BJ (cell line): ENCODE results near the gene TYRO3. TPM values are rescaled to one million over a fixed set of nuclear protein-coding genes. Genes with fewer than 3 reads are reported as not detected.

Experiments used
- CTCF ChIA-PET: fragments of 350-600 bp; formaldehyde crosslinking; extraction: SDS; loops from one replicate; lab custom pipeline; 2021; ENCODE audit warnings: antibody characterized with exemption, inconsistent platforms; lab: Yijun Ruan, JAX
- POLR2A ChIA-PET: fragments of 300-600 bp; sonication (Branson Sonifier 250); formaldehyde crosslinking; extraction: SDS; loops from one replicate; lab custom pipeline; 2021; ENCODE audit warnings: antibody characterized with exemption; lab: Charles Lee
- DNase-seq: peaks from one replicate; pipeline ENCODE4 v3.0.0-alpha.2; 2011; ENCODE audit warnings: low read depth
- H3K27me3 ChIP-seq: 2 replicates; pipeline ENCODE4 v1.6.0; 2011; ENCODE audit warnings: low read length; ENCODE audit not compliant: control insufficient read depth, insufficient read depth
- H3K36me3 ChIP-seq: 2 replicates; pipeline ENCODE4 v1.5.1; 2011; ENCODE audit warnings: low read length; ENCODE audit not compliant: control insufficient read depth, insufficient read depth
- H3K4me3 ChIP-seq: 2 replicates; pipeline ENCODE4 v1.5.1; 2011; ENCODE audit warnings: low read depth, mild to moderate bottlenecking, control low read depth, low read length
- polyA plus RNA-seq: library from polyadenylated mRNA; depleted of rRNA; stranded (reverse); fragments of >200 nt; gene quantifications from 2 replicates; pipeline ENCODE4 v1.2.3, GENCODE V29; 2011
- TF ChIP-seq, protein P1 (sequence below): IDR thresholded peaks from 2 replicates; pipeline ENCODE4 v1.5.1; 2011; ENCODE audit warnings: low read depth, mild to moderate bottlenecking, control low read depth, inconsistent platforms, low read length, moderate library complexity; ENCODE audit not compliant: insufficient read depth

TYRO3 gene
- polyA plus RNA-seq, 1 experiment = 18.8 TPM

DNA sequence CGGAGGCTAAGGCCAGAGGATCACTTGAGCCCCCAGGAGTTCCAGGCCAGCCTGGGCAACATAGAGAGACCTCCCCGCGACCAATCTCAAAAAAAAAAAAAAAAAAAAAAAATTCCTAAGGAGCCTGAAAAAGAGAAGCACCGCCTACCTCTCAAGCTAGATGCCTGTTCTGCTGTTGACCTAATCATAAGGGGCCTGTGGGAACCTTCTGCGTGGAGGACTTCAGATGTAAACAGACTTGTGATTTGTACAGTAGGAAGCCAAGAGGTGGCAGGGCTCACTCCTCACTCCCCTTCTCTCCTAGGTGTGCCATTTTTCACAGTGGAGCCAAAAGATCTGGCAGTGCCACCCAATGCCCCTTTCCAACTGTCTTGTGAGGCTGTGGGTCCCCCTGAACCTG, 3.2 kb downstream of the TYRO3 start:
- ChIA-PET CTCF (interaction anchor here (1.0 to 1.8 kb wide), 5 partner anchors 11 to 249 kb away, joined by 3 to 5 read pairs (median 3); no protein-coding TSS in a partner anchor), POLR2A (no interaction called here)
- TF ChIP-seq, protein P1, sequence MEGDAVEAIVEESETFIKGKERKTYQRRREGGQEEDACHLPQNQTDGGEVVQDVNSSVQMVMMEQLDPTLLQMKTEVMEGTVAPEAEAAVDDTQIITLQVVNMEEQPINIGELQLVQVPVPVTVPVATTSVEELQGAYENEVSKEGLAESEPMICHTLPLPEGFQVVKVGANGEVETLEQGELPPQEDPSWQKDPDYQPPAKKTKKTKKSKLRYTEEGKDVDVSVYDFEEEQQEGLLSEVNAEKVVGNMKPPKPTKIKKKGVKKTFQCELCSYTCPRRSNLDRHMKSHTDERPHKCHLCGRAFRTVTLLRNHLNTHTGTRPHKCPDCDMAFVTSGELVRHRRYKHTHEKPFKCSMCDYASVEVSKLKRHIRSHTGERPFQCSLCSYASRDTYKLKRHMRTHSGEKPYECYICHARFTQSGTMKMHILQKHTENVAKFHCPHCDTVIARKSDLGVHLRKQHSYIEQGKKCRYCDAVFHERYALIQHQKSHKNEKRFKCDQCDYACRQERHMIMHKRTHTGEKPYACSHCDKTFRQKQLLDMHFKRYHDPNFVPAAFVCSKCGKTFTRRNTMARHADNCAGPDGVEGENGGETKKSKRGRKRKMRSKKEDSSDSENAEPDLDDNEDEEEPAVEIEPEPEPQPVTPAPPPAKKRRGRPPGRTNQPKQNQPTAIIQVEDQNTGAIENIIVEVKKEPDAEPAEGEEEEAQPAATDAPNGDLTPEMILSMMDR = no peak
- DNase-seq = no peak
- no peaks in the 10 kb centered on the region; the same call in 1 of the 2 replicates for H3K36me3 ChIP-seq
- no peak overlapping the region for H3K4me3 ChIP-seq
- no peaks in the 10 kb centered on the region for H3K27me3 ChIP-seq

DNA sequence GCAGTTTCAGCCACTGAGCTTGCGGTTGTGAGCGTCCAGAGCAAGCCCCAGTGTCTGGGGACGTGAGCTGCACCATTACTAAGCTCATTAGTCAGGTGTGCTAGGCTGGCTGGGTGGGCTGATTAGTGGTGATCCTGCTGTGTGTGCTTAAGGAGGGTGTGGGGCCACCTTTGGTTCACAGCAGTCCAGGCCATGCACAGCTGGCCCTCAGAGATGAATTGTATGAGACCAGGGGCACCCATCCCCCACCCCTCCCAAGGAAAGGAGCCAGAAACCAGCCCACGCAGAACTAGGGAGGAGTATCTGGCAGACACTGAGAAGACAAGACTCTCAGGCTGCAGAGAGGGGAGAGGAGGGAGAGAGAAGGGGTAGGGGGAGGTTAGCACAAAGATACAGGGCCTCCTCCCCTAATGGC, 3.8 kb downstream of the TYRO3 start:
- Histone ChIP-seq H3K27me3 (no peaks in the 10 kb centered on the region), H3K4me3 (no peak overlapping the region), H3K36me3 (no peaks in the 10 kb centered on the region; the same call in 1 of the 2 replicates)
- ChIA-PET CTCF (interaction anchor here (0.7 to 1.8 kb wide), 3 partner anchors 10 to 180 kb away, joined by 3 read pairs; no protein-coding TSS in a partner anchor), POLR2A (no interaction called here)
- no peak for DNase-seq
- TF ChIP-seq, protein P1 = no peak

DNA sequence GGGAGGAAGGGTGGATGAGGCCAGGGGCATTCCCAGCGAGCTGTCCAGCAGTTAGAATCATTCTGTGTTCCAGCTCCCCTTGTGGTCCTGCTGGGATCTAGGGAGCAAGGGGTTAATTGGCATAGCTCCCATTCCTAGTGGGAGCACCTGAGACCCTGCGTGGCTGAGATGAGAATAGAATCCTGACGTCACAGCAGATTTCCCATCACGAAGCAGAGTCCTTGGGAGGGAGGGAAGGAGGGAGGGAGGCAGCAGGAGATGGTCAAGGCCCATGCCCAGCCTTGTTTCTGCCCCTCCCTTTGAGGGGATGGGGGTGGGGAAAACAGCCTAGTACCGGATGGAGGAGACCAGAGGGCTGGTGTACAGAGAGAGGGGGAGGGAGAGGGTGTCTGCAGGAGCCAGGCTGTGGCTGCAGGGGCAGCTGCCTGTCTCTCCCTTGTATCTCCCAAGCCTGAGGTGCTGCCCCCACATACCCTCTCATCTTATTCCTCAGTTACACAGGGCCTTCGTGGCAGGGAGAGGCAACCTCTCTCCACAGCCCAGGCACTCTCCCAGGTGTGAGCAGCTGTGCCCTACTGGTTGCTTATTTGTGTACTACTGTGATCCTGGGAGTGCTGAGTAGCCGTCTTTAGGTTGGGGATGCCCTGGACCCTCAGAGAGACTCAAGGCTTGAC, 5.4 kb downstream of the TYRO3 start:
- ChIA-PET POLR2A (no interaction called here), CTCF (interaction anchor here (0.9 to 1.6 kb wide), 2 partner anchors 21 to 39 kb away, joined by 3 read pairs; no protein-coding TSS in a partner anchor)
- Histone ChIP-seq H3K27me3 (no peaks in the 10 kb centered on the region), H3K36me3 (peaks cover 1% of the 10 kb centered on the region; the same call in 1 of the 2 replicates), H3K4me3 (no peak overlapping the region)
- DNase-seq = no peak
- TF ChIP-seq, protein P1 = no peak

DNA sequence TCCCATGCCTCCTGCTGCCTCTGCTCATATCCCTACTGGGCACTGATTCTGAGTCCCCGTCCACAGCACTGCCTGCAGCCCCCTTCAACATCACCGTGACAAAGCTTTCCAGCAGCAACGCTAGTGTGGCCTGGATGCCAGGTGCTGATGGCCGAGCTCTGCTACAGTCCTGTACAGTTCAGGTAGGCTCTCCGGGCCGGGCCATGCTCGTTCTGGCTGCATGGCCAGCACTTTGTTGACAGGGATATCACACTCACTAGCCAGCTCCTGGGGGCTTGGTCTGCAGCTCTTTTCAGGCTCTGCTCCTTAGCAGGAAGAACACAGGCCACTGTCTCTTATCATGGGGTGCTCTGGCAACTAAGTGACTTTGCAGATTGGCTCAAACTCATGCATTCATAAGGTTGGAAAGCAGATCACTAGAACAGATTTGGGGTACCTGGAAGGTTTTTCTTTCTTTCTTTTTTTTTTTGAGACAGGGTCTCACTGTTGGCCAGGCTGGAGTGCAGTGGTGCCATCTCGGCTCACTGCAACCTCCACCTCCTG, 6.0 kb downstream of the TYRO3 start:
- TF ChIP-seq, protein P1 = no peak
- DNase-seq = no peak
- POLR2A ChIA-PET = no interaction called here
- CTCF ChIA-PET = interaction anchor here (1.2 to 1.6 kb wide), 2 partner anchors 27 to 38 kb away, joined by 3 read pairs; no protein-coding TSS in a partner anchor
- Histone ChIP-seq H3K27me3 (no peaks in the 10 kb centered on the region), H3K4me3 (no peak overlapping the region), H3K36me3 (peaks cover 1% of the 10 kb centered on the region; the same call in 1 of the 2 replicates)

DNA sequence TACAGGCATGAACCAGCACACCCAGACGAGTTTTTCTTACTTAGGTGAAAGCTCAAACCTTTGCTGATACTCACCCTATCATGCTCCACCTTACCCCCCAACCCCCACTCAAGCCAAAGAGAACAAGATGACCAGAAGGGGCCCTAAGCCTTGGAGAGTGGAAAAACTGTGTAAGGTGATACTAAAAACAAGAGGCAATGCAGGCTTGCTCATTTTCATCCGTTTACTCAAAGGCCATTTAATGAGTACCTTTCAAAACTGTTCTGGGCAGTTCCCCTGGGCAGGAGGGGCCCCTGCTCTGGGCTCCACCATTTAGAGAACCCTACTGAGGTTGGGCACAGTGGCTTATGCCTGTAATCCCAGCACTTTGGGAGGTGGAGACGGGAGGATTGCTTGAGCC, 6.7 kb downstream of the TYRO3 start:
- ChIA-PET POLR2A (no interaction called here), CTCF (interaction anchor here (1.2 to 1.6 kb wide), 2 partner anchors 26 to 38 kb away, joined by 3 read pairs; no protein-coding TSS in a partner anchor)
- H3K36me3 ChIP-seq = peaks cover 1% of the 10 kb centered on the region; the same call in 1 of the 2 replicates
- no peak for DNase-seq
- no peaks in the 10 kb centered on the region for H3K27me3 ChIP-seq
- TF ChIP-seq, protein P1 = no peak
- H3K4me3 ChIP-seq = no peak overlapping the region
